GM12891 (cell line): Measurements from ENCODE around the gene KIAA1958.

ENCODE experiments used
- PAX5 ChIP-seq: IDR thresholded peaks from 2 replicates; pipeline ENCODE4 v1.6.1; 2011; ENCODE audit warnings: low read length, moderate library complexity, mild to moderate bottlenecking; ENCODE audit not compliant: insufficient read depth, severe bottlenecking
- POLR2A ChIP-seq: IDR thresholded peaks from 2 replicates; pipeline ENCODE4 v1.6.1; 2011; ENCODE audit warnings: low read depth, low read length, control low read depth
- POLR2AphosphoS5 ChIP-seq: IDR thresholded peaks from 2 replicates; pipeline ENCODE4 v1.6.1; 2011; ENCODE audit warnings: low read depth, low read length, control low read depth

- TF ChIP-seq PAX5 (no peak), POLR2AphosphoS5 (no peak), POLR2A (no peak)
Measured at GRCh38 chr9:112562235-112562958, 75.8 kb downstream of the KIAA1958 start.
